GM23338 (cell line): ENCODE results near the gene RBL2. TPM values are rescaled to one million over a fixed set of nuclear protein-coding genes. Genes with fewer than 3 reads are reported as not detected.

Experiments
- ATAC-seq: fragments of 200-7000 bp; cut with Tn5 transposase; 3 replicates; pipeline ENCODE4 v1.9.1; 2020
- DNase-seq: peaks from one replicate; pipeline ENCODE4 v3.0.0-alpha.2; 2015; ENCODE audit warnings: low spot score
- H2AFZ ChIP-seq: fragments of 200-600 bp; sonication (generic); 2 replicates; pipeline ENCODE4 v1.8.0; 2016; ENCODE audit warnings: antibody characterized with exemption, mild to moderate bottlenecking, moderate library complexity
- H3F3A ChIP-seq: fragments of 200-600 bp; sonication (generic); replicated peaks from 2 replicates; pipeline ENCODE4 v1.8.0; 2017; ENCODE audit warnings: antibody characterized with exemption, mixed run types, low read depth
- H3K27ac ChIP-seq: fragments of 200-600 bp; sonication (generic); 2 replicates; pipeline ENCODE4 v1.6.1; 2016; ENCODE audit warnings: low read depth
- H3K27me3 ChIP-seq: fragments of 200-600 bp; sonication (generic); 2 replicates; pipeline ENCODE4 v1.8.0; 2016; ENCODE audit warnings: mild to moderate bottlenecking, mixed run types, moderate library complexity; ENCODE audit not compliant: insufficient read depth
- H3K36me3 ChIP-seq: fragments of 200-600 bp; sonication (generic); 2 replicates; pipeline ENCODE4 v1.8.0; 2016; ENCODE audit warnings: mild to moderate bottlenecking; ENCODE audit not compliant: insufficient read depth
- H3K4me1 ChIP-seq: fragments of 200-600 bp; sonication (generic); 2 replicates; pipeline ENCODE4 v1.8.0; 2016; ENCODE audit warnings: mild to moderate bottlenecking, moderate library complexity; ENCODE audit not compliant: insufficient read depth
- H3K4me2 ChIP-seq: fragments of 200-600 bp; sonication (generic); 2 replicates; pipeline ENCODE4 v1.7.1; 2017; ENCODE audit warnings: mixed run types
- H3K4me3 ChIP-seq: fragments of 200-600 bp; sonication (generic); 2 replicates; pipeline ENCODE4 v1.6.1; 2016; ENCODE audit warnings: mixed run types
- H3K79me2 ChIP-seq: fragments of 200-600 bp; sonication (generic); replicated peaks from 2 replicates; pipeline ENCODE4 v1.8.0; 2017; ENCODE audit warnings: mild to moderate bottlenecking; ENCODE audit not compliant: insufficient read depth
- H3K9me2 ChIP-seq: fragments of 200-600 bp; sonication (generic); 2 replicates; pipeline ENCODE4 v1.8.0; 2017; ENCODE audit not compliant: insufficient read depth
- H4K20me1 ChIP-seq: fragments of 200-600 bp; sonication (generic); replicated peaks from 2 replicates; pipeline ENCODE4 v1.8.0; 2017; ENCODE audit warnings: mild to moderate bottlenecking; ENCODE audit not compliant: insufficient read depth
- H3K27ac Mint-ChIP-seq: 2 replicates; pipeline ENCODE4 v1.8.0; 2020; ENCODE audit warnings: inconsistent platforms, mild to moderate bottlenecking, moderate library complexity, mixed read lengths
- H3K27me3 Mint-ChIP-seq: 3 replicates; pipeline ENCODE4 v1.8.0; 2022; ENCODE audit warnings: low read depth, mild to moderate bottlenecking, moderate library complexity, mixed read lengths, inconsistent platforms; ENCODE audit not compliant: insufficient read depth, poor library complexity
- H3K36me3 Mint-ChIP-seq: 3 replicates; pipeline ENCODE4 v1.8.0; 2021; ENCODE audit warnings: low read depth, mild to moderate bottlenecking, inconsistent platforms, moderate library complexity, mixed read lengths
- H3K4me1 Mint-ChIP-seq: 3 replicates; pipeline ENCODE4 v1.8.0; 2020; ENCODE audit warnings: mild to moderate bottlenecking, inconsistent platforms, mixed read lengths
- H3K4me3 Mint-ChIP-seq: 3 replicates; pipeline ENCODE4 v1.8.0; 2021; ENCODE audit warnings: moderate library complexity, mild to moderate bottlenecking, inconsistent platforms, mixed read lengths
- H3K9me3 Mint-ChIP-seq: 3 replicates; pipeline ENCODE4 v1.8.0; 2020; ENCODE audit warnings: moderate library complexity, mild to moderate bottlenecking, inconsistent platforms, mixed read lengths
- CREB1 ChIP-seq: fragments of 250-450 bp; sonication (Bioruptor Pico); IDR thresholded peaks from 2 replicates; pipeline ENCODE4 v1.5.0; 2020; ENCODE audit warnings: low read depth, mild to moderate bottlenecking, moderate library complexity
- CTCF ChIP-seq, 2 experiments: fragments of 200-600 bp in 1 of 2; sonication (generic) in 1 of 2; conservative IDR thresholded peaks; 2 replicates each; pipeline versions ENCODE4 v1.5.1 to v1.6.1; 2016 to 2017; ENCODE audit warnings: antibody characterized with exemption in 2 of 2, low read depth in 2 of 2, mild to moderate bottlenecking in 2 of 2, moderate library complexity in 1 of 2
- EZH2 ChIP-seq: fragments of 200-600 bp; sonication (generic); IDR thresholded peaks from one replicate; pipeline ENCODE4 v1.8.0; 2017; ENCODE audit warnings: antibody characterized with exemption, mild to moderate bottlenecking, low read depth; ENCODE audit not compliant: unreplicated experiment
- POLR2AphosphoS5 ChIP-seq: IDR thresholded peaks from 2 replicates; pipeline ENCODE4 v1.6.1; 2016; ENCODE audit warnings: antibody characterized with exemption, low read depth
- ZNF462 ChIP-seq: fragments of 250-450 bp; sonication (Bioruptor Pico); IDR thresholded peaks from 2 replicates; pipeline ENCODE4 v1.5.0; 2020; ENCODE audit warnings: mild to moderate bottlenecking, moderate library complexity
- polyA plus RNA-seq: library from polyadenylated mRNA; unstranded; fragments of >200 nt; fragmentation: Nextera tagmentation; extraction: Ambion mirVana; gene quantifications from 2 replicates; pipeline ENCODE4 v1.2.1, GENCODE V29; 2016
- total RNA-seq: library from RNA; depleted of rRNA; stranded (reverse); fragments of >200 nt; shearing (Covaris generic); gene quantifications from 2 replicates; pipeline ENCODE4 v1.2.3, GENCODE V29; 2014

Gene RBL2
- total and polyA plus RNA-seq, 2 experiments from 2014 or later: 15.4 to 43.3 TPM

- Histone ChIP-seq H3K27me3 (no peaks in the 10 kb centered on the region), H2AFZ (no peak overlapping the region), H3F3A (no peaks in the 10 kb centered on the region), H3K79me2 (peaks cover 42% of the 10 kb centered on the region), H3K4me2 (no peak overlapping the region), H4K20me1 (peaks cover 11% of the 10 kb centered on the region), H3K4me1 (peaks cover 7% of the 10 kb centered on the region), H3K9me2 (no peaks in the 10 kb centered on the region), H3K27ac (no peak overlapping the region), H3K4me3 (no peak overlapping the region), H3K36me3 (peaks cover 8% of the 10 kb centered on the region; the same call in 1 of the 2 replicates)
- Mint-ChIP-seq H3K4me1 (peaks cover 7% of the 10 kb centered on the region), H3K36me3 (peaks cover 35% of the 10 kb centered on the region; the same call in 2 of the 3 replicates), H3K27ac (no peak overlapping the region), H3K27me3 (peaks cover 2% of the 10 kb centered on the region), H3K4me3 (no peak overlapping the region), H3K9me3 (no peaks in the 10 kb centered on the region)
- ATAC-seq: no peak
- no peak for TF ChIP-seq CREB1 (CRISPR knock-in tag)
- TF ChIP-seq POLR2AphosphoS5: no peak
- TF ChIP-seq CTCF (conservative IDR thresholded peaks at IDR 0.05; ENCODE audit: low read depth in 2 of 2): no peak
- no peak for TF ChIP-seq ZNF462
- no peak for TF ChIP-seq EZH2
- DNase-seq: no peak
These were observed 5.9 kb downstream of the RBL2 start for GRCh38 chr16:53440125-53440524.
